Thyroid gland (tissue), 4 donors: ENCODE results near the gene ZMAT3.

Experiments used
- POLR2A ChIP-seq, 2 donors: fragments of 450-650 bp; IDR thresholded peaks; one replicate each; pipeline ENCODE4 v1.6.1; 2017; ENCODE audit warnings: antibody characterized with exemption in 2 of 2, mild to moderate bottlenecking in 2 of 2, moderate library complexity in 1 of 2
- TF ChIP-seq, protein P1 (sequence below), 6 experiments: fragments of 200-600 bp in 3 of 6; fragments of 450-650 bp in 3 of 6; sonication (generic) in 3 of 6; IDR thresholded peaks; one replicate each; pipeline ENCODE4 v1.5.1; 2016 to 2019; ENCODE audit warnings: antibody characterized with exemption in 6 of 6, mild to moderate bottlenecking in 2 of 6, inconsistent platforms in 1 of 6, moderate library complexity in 1 of 6

DNA sequence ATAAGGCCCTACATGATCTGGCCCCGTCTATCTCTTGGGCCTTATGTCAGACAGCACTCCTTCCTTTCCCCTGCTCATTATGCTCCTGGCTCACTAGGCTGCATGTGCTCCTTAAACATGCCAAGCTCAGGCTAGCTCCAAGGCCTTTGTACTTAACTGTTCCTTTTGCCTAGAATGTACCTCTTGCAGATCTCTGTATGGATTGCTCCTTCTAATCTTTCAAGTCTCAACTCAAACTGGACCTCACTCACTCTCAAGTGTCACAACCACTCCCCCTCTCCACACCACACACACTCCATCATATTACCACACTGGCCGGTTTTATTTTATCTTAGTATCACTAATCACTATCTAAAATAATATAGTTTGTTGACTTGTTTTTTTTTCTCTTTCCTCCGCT lies 36.4 kb downstream of the ZMAT3 start:
- TF ChIP-seq, protein P1, sequence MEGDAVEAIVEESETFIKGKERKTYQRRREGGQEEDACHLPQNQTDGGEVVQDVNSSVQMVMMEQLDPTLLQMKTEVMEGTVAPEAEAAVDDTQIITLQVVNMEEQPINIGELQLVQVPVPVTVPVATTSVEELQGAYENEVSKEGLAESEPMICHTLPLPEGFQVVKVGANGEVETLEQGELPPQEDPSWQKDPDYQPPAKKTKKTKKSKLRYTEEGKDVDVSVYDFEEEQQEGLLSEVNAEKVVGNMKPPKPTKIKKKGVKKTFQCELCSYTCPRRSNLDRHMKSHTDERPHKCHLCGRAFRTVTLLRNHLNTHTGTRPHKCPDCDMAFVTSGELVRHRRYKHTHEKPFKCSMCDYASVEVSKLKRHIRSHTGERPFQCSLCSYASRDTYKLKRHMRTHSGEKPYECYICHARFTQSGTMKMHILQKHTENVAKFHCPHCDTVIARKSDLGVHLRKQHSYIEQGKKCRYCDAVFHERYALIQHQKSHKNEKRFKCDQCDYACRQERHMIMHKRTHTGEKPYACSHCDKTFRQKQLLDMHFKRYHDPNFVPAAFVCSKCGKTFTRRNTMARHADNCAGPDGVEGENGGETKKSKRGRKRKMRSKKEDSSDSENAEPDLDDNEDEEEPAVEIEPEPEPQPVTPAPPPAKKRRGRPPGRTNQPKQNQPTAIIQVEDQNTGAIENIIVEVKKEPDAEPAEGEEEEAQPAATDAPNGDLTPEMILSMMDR (IDR thresholded peaks at IDR 0.05): no peak
- no peak for TF ChIP-seq POLR2A (IDR thresholded peaks at IDR 0.05)
